Subcutaneous adipose tissue (tissue), 4 donors: ENCODE measurements around the gene GGCX. TPM values are rescaled to one million over a fixed set of nuclear protein-coding genes. Genes with fewer than 3 reads are reported as not detected.

Experiments used
- CTCF ChIP-seq: fragments of 450-650 bp; IDR thresholded peaks from one replicate; pipeline ENCODE4 v1.5.1; 2016; ENCODE audit warnings: low read depth, mild to moderate bottlenecking, control low read depth, antibody characterized with exemption, moderate library complexity
- total RNA-seq, 4 donors: library from RNA; depleted of rRNA; stranded (reverse); fragments of >200 nt; gene quantifications; one replicate each; pipeline ENCODE4 v1.1.0, GENCODE V29; 2016

GGCX gene
- total RNA-seq, 4 donors from 2014 or later, result 26.5 to 53.3 (median 30.8) TPM

- no peak for TF ChIP-seq CTCF
Measured at GRCh38 chr2:85547859-85548607, 13.3 kb downstream of the GGCX start.

GRCh38 chr2:85547089-85547858, 14.0 kb downstream of the GGCX start:
- no peak for TF ChIP-seq CTCF

- no peak for TF ChIP-seq CTCF
Measured at GRCh38 chr2:85545780-85546240, 15.5 kb downstream of the GGCX start.

GRCh38 chr2:85542777-85543176, 18.5 kb downstream of the GGCX start:
- no peak for TF ChIP-seq CTCF

GRCh38 chr2:85541753-85542457, 19.4 kb downstream of the GGCX start:
- no peak for TF ChIP-seq CTCF

GRCh38 chr2:85541262-85541661, 20.0 kb downstream of the GGCX start:
- no peak for TF ChIP-seq CTCF
